KOPT-K1 (cell line): ENCODE measurements around the gene DCANP1.

Experiments
- H3K27ac ChIP-seq: fragments of 200-600 bp; sonication (generic); 2 replicates; pipeline ENCODE4 v1.5.1; 2016; ENCODE audit warnings: antibody characterized with exemption, mild to moderate bottlenecking, low read depth, low read length; ENCODE audit not compliant: poor library complexity, severe bottlenecking
- H3K36me3 ChIP-seq: fragments of 200-600 bp; sonication (generic); 2 replicates; pipeline ENCODE4 v1.5.1; 2017; ENCODE audit warnings: antibody characterized with exemption, mild to moderate bottlenecking, low read length, moderate library complexity; ENCODE audit not compliant: insufficient read depth
- H3K9me3 ChIP-seq: fragments of 200-600 bp; sonication (generic); 2 replicates; pipeline ENCODE4 v1.5.1; 2017; ENCODE audit warnings: antibody characterized with exemption, low read length, mild to moderate bottlenecking; ENCODE audit not compliant: insufficient read depth, poor library complexity, severe bottlenecking

Gene DCANP1

GRCh38 chr5:135399794-135400542 is 47.2 kb downstream of the DCANP1 start:
- peak overlapping the region; percentile 96 for H3K27ac ChIP-seq
- peaks cover 24% of the 10 kb centered on the region; the same call in 1 of the 2 replicates for H3K36me3 ChIP-seq
- H3K9me3 ChIP-seq: peaks cover 2% of the 10 kb centered on the region

- H3K36me3 ChIP-seq: peaks cover 27% of the 10 kb centered on the region
- H3K27ac ChIP-seq: peak within 1 kb of the TSS; percentile 96
- no peaks in the 10 kb centered on the region for H3K9me3 ChIP-seq
Measured at GRCh38 chr5:135398855-135399793, 48.0 kb downstream of the DCANP1 start, which contains the start of gene MACROH2A1. MACROH2A1 (minus strand) TSS chr5:135399231; CDS start chr5:135389093, 10,138 bp downstream.

GRCh38 chr5:135398160-135398854 is 48.8 kb downstream of the DCANP1 start:
- Histone ChIP-seq H3K27ac (peak overlapping the region; percentile 96), H3K9me3 (no peaks in the 10 kb centered on the region), H3K36me3 (peaks cover 35% of the 10 kb centered on the region)

GRCh38 chr5:135397084-135397483 is 50.1 kb downstream of the DCANP1 start:
- H3K9me3 ChIP-seq: no peaks in the 10 kb centered on the region
- peak overlapping the region; percentile 96 for H3K27ac ChIP-seq
- peaks cover 48% of the 10 kb centered on the region for H3K36me3 ChIP-seq

- H3K36me3 ChIP-seq: peaks cover 53% of the 10 kb centered on the region
- no peaks in the 10 kb centered on the region for H3K9me3 ChIP-seq
- peak overlapping the region; percentile 96 for H3K27ac ChIP-seq
Measured at GRCh38 chr5:135396459-135397055, 50.6 kb downstream of the DCANP1 start.

- Histone ChIP-seq H3K9me3 (no peaks in the 10 kb centered on the region), H3K27ac (no peak overlapping the region), H3K36me3 (peaks cover 60% of the 10 kb centered on the region)
Measured at GRCh38 chr5:135395866-135396265, 51.3 kb downstream of the DCANP1 start.

- Histone ChIP-seq H3K36me3 (peaks cover 64% of the 10 kb centered on the region), H3K9me3 (no peaks in the 10 kb centered on the region), H3K27ac (no peak overlapping the region)
Measured at GRCh38 chr5:135395451-135395850, 51.7 kb downstream of the DCANP1 start.
